Sigmoid colon (tissue), 4 donors: ENCODE measurements around the gene UBALD2.

Source experiments
- CTCF ChIP-seq, 4 experiments: fragments of 450-650 bp in 3 of 4; fragments of 200-600 bp in 1 of 4; IDR thresholded peaks; one replicate each; pipeline ENCODE4 v1.5.1; 2016 to 2019; ENCODE audit warnings: antibody characterized with exemption in 4 of 4, mild to moderate bottlenecking in 3 of 4, moderate library complexity in 2 of 4
- EP300 ChIP-seq, 4 donors: sonication (generic); formaldehyde crosslinking; IDR thresholded peaks; one replicate each; pipeline ENCODE4 v1.6.1; 2017; ENCODE audit warnings: antibody characterized with exemption in 4 of 4
- POLR2A ChIP-seq, 2 donors: fragments of 450-650 bp; IDR thresholded peaks; one replicate each; pipeline ENCODE4 v1.6.1; 2016; ENCODE audit warnings: antibody characterized with exemption in 2 of 2, mild to moderate bottlenecking in 2 of 2, moderate library complexity in 2 of 2
- POLR2AphosphoS5 ChIP-seq, 4 donors: sonication (generic); formaldehyde crosslinking; IDR thresholded peaks; one replicate each; pipeline ENCODE4 v1.6.1; 2017; ENCODE audit warnings: antibody characterized with exemption in 4 of 4

DNA sequence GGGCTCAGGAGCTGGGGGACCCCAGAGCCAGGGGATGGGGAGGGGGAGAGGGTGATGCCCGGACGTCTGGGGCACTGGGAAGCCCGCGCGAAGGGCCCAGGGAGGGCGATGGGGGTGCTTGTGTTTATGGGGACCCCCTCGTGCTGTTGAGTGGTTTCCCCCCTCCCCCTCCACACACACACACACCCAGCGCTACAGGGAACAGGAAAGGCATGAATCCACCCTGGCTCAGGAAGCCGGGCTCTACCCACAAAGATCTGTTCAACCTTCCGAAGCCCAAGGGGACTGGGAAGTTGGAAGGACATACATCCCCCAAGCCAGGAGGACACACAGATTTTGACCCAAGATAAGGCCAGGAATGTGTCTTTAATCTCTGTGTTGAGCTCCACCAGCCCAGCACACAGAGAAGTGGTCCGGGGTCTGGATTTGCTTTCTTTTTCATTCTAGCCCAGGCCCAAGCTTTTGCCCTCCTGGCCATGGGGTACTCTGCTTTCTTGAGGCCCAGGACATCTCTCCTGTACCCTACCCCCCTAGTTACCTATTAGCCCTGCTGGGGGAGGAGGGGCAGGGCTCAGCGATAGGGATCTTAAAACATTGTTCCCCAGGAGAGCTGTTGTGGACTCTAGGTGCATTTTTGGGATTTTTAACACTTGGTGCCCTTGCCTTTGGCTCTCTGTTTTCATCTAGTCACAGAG is 1.2 kb downstream of the UBALD2 start:
- TF ChIP-seq CTCF (IDR thresholded peaks at IDR 0.05) (no peak), POLR2AphosphoS5 (IDR thresholded peaks at IDR 0.05) (no peak), EP300 (IDR thresholded peaks at IDR 0.05) (no peak), POLR2A (IDR thresholded peaks at IDR 0.05) (no peak)
